GM18951 (cell line): Measurements from ENCODE around the gene SOWAHC.
"Not testable (repeated sequence)": the region's sequence is repeated elsewhere in the genome, so short reads cannot be mapped to it uniquely, and the experiment has no call there.

ENCODE experiments used
- POLR2A ChIP-seq: IDR thresholded peaks from 4 replicates; pipeline ENCODE4 v1.6.1; 2011; ENCODE audit warnings: mild to moderate bottlenecking; ENCODE audit not compliant: insufficient read length, insufficient read depth; ENCODE audit errors: extremely low read depth
- in situ Hi-C: fragments of 300-500 bp; cut with MboI; formaldehyde crosslinking; loops from one replicate; pipeline ENCODE4 v1.12.0; 2022; ENCODE audit warnings: low sequenced_read_pairs, mixed read lengths, inconsistent platforms; ENCODE audit not compliant: unreplicated experiment

Gene SOWAHC, protein sequence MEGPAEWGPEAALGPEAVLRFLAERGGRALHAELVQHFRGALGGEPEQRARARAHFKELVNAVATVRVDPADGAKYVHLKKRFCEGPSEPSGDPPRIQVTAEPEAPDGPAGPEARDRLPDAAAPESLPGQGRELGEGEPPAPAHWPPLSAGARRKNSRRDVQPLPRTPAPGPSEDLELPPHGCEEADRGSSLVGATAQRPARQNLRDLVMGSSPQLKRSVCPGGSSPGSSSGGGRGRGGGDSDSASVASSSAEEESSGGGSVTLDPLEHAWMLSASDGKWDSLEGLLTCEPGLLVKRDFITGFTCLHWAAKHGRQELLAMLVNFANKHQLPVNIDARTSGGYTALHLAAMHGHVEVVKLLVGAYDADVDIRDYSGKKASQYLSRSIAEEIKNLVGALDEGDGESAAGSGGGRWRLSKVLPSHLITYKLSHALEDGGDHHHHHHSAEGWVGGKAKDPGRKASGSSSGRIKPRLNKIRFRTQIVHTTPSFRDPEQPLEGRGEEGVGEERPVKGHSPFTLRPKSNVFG

DNA sequence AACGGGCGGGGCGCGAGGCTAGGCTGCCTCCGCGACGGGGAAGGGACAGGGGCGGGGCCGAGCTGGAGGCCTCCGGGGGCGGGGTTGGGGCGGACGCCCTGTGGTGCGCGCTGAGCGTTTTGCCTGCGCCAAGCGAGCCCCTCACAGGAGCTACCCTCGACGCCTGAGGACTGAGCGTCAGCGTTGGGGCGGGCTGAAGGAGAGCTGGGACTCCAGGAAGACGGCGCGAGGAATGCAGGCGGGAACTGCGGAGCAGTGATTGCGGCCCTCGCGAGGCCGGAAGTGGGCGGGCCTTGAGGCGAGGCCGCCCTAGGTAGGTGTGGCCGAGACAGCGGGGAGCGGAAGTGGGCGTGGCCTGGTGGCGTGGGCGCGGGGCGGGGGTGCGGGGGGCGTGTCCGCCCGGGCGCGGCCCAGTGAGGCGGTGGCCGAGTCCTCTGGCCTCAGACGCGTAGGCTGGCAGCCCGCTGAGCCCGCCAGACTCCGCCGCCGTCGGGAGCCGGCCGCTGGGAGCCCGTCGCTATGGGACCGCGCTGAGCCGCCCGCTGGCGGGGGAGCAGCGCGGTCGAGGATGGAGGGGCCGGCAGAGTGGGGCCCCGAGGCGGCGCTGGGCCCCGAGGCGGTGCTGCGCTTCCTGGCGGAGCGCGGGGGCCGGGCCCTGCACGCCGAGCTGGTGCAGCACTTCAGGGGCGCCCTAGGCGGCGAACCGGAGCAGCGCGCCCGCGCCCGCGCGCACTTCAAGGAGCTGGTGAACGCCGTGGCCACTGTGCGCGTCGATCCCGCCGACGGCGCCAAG, at the start of gene SOWAHC, which contains the start of gene SEPTIN10:
Gene SOWAHC, plus strand, starts transcription at position 443 of the 793 bp plus-strand sequence. Its CDS starts 126 bp downstream, at position 569.
Gene SEPTIN10, minus strand, starts transcription at position 45 of the 793 bp plus-strand sequence. CDS start 139 bp downstream, outside the sequence.
- in situ Hi-C loops = no loop called here
- TF ChIP-seq POLR2A = no peak

DNA sequence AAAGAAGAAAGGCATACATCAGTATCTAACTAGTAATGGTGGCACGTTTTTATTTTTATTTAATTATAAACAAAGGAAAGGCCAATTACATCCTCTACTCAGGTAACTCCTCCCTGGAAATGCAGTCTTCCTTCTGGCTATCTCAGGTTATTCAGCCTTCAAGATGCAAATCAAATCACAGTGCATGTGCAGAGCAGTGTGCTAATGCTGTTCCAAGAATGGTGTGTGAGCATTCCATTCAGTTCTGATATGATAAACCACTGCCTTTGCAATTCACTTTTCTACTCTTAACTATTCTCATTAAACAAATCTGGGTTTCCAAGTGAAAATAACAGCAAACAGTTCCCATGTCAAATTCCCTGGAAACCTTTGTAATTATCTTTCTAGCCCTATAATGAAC, 38.8 kb upstream of the SOWAHC start:
- in situ Hi-C loops = no loop called here
- TF ChIP-seq POLR2A = no peak

DNA sequence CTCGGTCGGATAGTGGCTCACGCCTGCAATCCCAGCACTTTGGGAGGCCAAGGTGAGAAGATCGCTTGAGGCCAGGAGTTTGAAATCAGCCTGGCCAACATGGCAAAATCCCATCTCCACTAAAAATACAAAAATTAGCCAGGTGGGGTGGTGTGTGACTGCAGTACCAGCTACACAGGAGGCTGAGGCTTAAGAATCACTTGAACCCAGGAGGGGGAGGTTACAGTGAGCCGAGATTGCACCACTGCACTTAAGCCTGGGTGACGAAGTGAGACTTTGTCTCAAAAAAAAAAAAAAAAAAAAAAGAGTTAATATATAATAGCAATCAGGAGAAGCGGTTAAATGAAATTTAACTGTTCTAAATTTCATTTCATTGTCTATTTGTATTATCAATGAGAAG, 36.5 kb upstream of the SOWAHC start:
- in situ Hi-C loops = not testable (repeated sequence)

DNA sequence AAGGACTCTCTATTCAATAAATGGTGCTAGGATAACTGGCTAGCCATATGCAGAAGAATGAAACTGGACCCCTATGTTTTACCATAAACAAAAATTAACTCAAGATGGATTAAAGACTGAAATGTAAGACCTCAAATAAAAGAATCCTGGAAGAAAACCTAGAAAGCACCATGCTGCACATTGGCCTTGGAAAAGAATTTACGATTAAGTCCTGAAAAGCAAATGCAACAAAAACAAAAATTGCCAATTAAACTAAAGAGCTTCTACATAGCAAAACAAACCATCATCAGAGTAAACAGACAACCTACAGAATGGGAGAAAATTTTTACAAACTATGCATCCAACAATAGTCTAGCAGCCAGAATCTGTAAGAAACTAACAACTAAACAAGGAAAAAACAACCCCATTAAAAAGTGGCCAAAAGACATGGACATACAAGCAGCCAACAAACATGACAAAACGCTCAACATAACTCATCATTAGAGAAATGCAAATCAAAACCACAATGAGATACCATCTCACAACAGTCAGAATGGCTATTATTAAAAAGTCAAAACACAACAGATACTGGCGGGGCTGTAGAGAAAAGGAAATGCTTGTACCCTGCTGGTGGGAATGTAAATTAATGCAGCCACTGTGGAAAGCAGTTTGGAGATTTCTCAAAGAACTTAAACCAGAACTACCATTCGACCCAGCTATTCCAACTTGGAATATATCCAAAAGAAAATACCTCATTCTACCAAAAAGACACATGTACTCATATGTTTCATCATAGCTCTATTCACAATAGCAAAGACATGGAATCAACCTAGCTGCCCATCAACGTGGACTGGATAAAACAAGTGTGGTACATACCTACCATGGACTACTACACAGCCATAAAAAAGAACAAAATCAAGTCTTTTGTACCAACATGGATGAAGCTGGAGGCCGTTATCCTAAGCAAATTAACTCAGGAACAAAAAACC, 31.0 kb upstream of the SOWAHC start:
- TF ChIP-seq POLR2A = no peak
- in situ Hi-C loops = no loop called here

DNA sequence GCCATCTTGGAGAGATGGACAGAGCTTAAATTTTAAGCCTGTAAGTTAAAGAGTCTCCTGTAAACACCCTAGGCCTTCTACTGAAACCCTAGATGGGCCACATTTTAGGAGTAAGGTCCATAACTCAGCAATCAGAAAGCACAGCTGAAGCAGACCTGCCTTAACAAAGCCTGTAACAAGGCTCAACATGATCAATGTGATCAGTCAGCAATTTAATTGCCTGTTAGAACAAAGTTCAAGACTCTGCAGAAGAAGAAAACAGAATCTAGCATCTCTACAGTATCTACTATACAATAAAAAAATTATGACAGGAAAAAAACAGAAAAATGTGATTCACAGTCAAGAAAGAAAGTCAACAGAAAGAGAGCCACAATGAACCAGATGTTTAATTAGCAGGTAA, 27.5 kb upstream of the SOWAHC start:
- no peak for TF ChIP-seq POLR2A
- in situ Hi-C loops = no loop called here

DNA sequence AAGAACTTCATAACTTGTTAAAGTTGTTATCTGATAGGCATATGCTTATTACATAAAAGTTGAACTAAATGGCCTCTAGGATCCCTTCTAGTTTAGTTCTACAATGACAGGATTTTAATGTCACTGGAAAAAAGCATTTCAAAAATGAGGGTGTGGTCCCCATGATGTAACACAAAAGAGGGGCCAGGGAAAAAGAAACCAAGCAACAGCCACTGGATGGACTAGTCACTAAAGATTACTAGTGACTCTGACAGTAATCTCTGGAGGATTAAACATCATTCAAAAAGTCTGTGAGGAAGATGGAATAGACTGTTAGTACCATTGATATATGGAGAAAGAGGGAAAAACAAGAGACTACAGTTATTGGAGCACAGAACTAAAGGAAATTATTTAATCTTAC, 23.0 kb upstream of the SOWAHC start:
- in situ Hi-C loops = no loop called here
- TF ChIP-seq POLR2A = no peak

DNA sequence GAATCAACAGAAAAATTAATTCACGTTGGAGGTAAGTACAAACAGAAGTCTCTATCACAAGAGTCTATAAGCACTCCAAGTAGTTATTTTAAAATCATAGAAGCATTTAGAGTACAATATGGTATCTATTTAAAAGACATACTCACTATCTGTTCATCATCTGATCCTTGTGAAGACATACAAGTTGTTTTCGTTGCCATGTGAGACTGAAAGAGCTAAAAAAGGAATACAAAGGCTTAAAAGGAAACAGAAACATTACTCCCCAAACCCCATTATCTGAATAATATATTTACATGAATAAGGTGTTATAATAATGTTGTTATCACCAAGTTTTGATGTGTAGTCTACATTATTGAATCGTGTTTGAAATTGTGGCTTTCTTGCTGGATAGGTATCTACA, 21.3 kb upstream of the SOWAHC start:
- in situ Hi-C loops = no loop called here
- no peak for TF ChIP-seq POLR2A

DNA sequence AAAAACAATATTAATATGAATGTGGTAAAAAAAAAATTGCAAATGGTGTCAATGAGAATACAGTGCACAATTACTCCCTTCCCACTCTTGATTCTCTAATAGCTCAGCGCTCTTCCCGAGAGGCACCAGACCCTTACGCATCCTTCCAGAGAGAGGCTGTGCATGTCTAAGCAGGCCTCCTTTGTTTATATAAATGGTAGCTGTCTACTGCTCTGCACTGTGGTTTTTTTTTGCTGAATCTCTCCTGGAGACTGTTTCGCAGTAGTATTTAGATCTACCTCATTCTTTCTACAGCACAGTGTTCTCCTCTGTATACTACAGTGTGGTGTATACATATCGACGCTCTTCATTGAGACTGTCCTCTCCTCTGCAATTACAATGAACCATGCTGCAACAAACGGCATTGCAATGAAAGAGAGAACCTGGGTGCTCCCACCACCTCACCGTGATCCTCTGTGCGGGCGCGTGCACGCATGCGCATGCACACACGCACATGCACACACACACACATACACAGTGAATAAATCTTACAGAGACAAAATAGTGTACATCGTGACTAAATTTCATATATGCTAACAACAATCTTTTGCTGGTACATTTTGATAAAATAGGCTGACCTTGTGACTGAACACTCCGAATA, 19.8 kb upstream of the SOWAHC start:
- no peak for TF ChIP-seq POLR2A
- in situ Hi-C loops = no loop called here

DNA sequence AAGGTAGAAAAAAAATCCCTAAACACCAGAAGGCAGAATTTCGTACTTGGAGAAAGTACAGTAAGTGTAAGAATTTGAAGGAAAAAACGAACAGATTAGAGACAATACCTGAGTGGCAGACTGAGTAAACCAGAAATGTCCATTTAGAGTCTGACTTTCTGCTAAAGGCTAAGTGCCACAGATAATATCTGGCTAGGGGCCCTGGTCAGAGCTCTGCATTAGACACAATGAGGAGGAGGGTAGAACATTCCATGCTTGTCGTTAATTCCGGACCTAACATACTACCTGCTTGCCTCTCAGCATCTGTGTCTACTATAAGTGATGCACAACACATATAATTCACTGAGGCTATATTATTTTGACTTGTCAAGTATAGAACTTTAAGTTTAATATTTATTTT, 18.5 kb upstream of the SOWAHC start:
- no peak for TF ChIP-seq POLR2A
- in situ Hi-C loops = no loop called here

DNA sequence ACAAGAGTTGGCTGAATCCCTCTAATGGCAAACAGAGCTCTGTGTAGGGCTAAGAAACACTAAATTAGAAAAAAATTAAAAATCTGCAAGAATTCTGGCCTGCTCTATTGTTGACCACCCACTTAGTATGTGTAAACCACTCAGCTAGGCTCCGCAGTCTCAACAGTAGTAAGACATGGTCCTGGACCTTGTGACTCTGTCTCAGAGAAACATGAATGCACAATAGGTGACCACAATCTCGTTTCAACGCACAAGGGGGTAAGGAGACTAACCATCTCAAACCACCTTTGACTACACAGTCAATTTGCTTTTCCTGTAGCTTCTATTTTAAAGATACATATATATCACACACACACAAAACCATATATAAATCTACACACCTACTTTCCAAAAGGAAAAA, 16.9 kb upstream of the SOWAHC start:
- in situ Hi-C loops = no loop called here

DNA sequence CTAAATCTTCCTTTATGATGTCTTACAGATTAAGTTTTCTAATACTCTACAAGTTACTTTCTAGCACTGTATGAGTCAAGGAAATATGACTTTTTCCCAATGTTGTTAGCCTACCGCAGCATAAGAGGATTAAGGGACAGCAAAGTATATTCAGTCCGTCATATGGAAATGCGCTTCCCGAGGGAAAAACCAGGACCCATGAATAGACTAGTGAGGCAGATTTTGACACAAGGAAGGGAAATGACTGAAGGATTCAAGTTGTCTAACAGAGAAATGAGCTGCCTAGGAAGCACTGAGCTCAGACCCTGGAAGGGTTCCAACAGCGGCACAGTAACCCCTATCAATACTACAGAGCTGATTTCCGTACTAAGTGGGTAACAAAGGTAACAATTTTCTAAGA, 12.4 kb upstream of the SOWAHC start:
- no peak for TF ChIP-seq POLR2A
- in situ Hi-C loops = no loop called here

More for the DNA sequence above, 16.9 kb upstream of the SOWAHC start:
- TF ChIP-seq POLR2A = no peak

DNA sequence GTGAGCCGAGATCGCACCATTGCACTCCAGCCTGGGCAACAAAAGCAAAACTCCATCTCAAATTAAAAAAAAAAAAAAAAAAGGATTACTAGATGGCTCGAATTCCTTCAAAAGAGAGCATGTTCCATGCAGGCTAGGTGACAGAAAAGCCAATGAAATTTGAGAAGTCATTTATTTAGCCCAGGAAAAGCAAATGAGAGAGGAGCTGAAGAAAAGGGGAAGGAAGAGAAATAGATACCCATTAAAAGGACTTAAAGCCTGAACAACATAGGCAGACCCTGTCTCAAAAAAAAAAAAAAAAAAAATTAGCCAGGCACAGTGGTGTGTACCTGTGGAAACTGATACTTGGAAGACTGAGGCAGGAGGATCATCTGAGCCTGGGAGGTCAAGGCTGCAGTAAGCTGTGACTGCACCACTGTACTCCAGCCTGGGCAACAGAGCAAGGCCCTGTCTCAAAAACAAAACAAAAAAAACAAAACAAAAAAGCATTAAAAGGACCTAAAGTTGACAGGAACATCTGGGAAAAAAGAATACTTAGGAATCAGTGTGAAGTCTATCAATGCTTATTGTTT, 11.5 kb upstream of the SOWAHC start:
- no peak for TF ChIP-seq POLR2A
- in situ Hi-C loops = no loop called here

DNA sequence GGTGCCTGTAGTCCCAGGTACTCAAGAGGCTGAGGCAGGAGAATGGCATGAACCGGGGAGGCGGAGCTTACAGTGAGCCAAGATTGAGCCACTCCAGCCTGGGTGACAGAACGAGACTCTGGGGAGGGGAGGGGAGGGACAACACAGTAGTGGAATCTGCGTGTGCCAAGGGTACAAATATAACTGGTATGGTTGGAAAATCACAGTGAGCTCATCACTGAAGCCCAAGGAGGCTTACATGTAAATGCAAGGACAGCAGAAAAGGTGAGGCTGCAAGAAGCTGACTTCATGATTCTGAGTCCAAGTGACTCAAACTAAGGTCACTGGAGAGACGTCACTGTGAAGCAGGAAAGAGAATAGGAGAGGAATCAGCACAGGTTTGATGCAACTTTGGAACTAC, 9.6 kb upstream of the SOWAHC start:
- no peak for TF ChIP-seq POLR2A
- in situ Hi-C loops = no loop called here
